ENCODE results near the gene AKIRIN2.
"Not testable (repeated sequence)": the region's sequence is repeated elsewhere in the genome, so short reads cannot be mapped to it uniquely, and the experiment has no call there.

AKIRIN2 gene

GRCh38 chr6:87718662-87719433 is 16.8 kb upstream of the AKIRIN2 start:
- DNase-seq (ENCODE audit: low read depth in 2 of 2), result no peak

GRCh38 chr6:87716928-87717614 is 15.0 kb upstream of the AKIRIN2 start:
- DNase-seq (ENCODE audit: low read depth in 2 of 2), result no peak

GRCh38 chr6:87714093-87714842 is 12.2 kb upstream of the AKIRIN2 start:
- no peak for DNase-seq (ENCODE audit: low read depth in 2 of 2)

- not testable (repeated sequence) for DNase-seq (ENCODE audit: low read depth in 2 of 2)
These were observed 10.7 kb upstream of the AKIRIN2 start for GRCh38 chr6:87712713-87713112.

- DNase-seq (ENCODE audit: low read depth in 2 of 2), result no peak
These were observed 8.1 kb upstream of the AKIRIN2 start for GRCh38 chr6:87710090-87710489.

GRCh38 chr6:87708581-87709427 is 6.8 kb upstream of the AKIRIN2 start:
- DNase-seq (ENCODE audit: low read depth in 2 of 2), result not testable (repeated sequence)

GRCh38 chr6:87706187-87706966 is 4.3 kb upstream of the AKIRIN2 start:
- DNase-seq (ENCODE audit: low read depth in 2 of 2), result no peak

- DNase-seq (ENCODE audit: low read depth in 2 of 2), result peak; percentile 52 to 58
These were observed 3.1 kb upstream of the AKIRIN2 start for GRCh38 chr6:87705070-87705691.

- DNase-seq (ENCODE audit: low read depth in 2 of 2), result not testable (repeated sequence)
These were observed 1.0 kb upstream of the AKIRIN2 start for GRCh38 chr6:87703039-87703438.

GRCh38 chr6:87702589-87702945 is 534 bp upstream of the AKIRIN2 start:
- no peak for DNase-seq (ENCODE audit: low read depth in 2 of 2)

GRCh38 chr6:87701344-87701675 is 723 bp downstream of the AKIRIN2 start:
- DNase-seq (ENCODE audit: low read depth in 2 of 2), result peak in 1 of 2 donors; percentile 8

GRCh38 chr6:87700397-87701343 is 1.4 kb downstream of the AKIRIN2 start:
- DNase-seq (ENCODE audit: low read depth in 2 of 2), result peak; percentile 11 to 18

GRCh38 chr6:87699576-87699975 is 2.5 kb downstream of the AKIRIN2 start:
- no peak for DNase-seq (ENCODE audit: low read depth in 2 of 2)

GRCh38 chr6:87698547-87699006 is 3.5 kb downstream of the AKIRIN2 start:
- no peak for DNase-seq (ENCODE audit: low read depth in 2 of 2)

GRCh38 chr6:87697581-87698546 is 4.2 kb downstream of the AKIRIN2 start:
- no peak for DNase-seq (ENCODE audit: low read depth in 2 of 2)

- DNase-seq (ENCODE audit: low read depth in 2 of 2), result not testable (repeated sequence)
These were observed 5.2 kb downstream of the AKIRIN2 start for GRCh38 chr6:87696817-87697216.

GRCh38 chr6:87692086-87692485 is 9.9 kb downstream of the AKIRIN2 start:
- DNase-seq (ENCODE audit: low read depth in 2 of 2), result no peak

- no peak for DNase-seq (ENCODE audit: low read depth in 2 of 2)
These were observed 11.6 kb downstream of the AKIRIN2 start for GRCh38 chr6:87690441-87690840.
